Pancreas (tissue), 10 donors: ENCODE results near the gene HBS1L. TPM values are rescaled to one million over a fixed set of nuclear protein-coding genes. Genes with fewer than 3 reads are reported as not detected.

Experiments
- ATAC-seq, 4 donors: fragments of 200-7000 bp; cut with Tn5 transposase; one replicate each; pipeline versions ENCODE4 v1.8.0 to v1.9.1; 2020; ENCODE audit warnings: mild to moderate bottlenecking in 4 of 4, moderate library complexity in 4 of 4
- DNase-seq, 6 donors: peaks; one replicate each; pipeline ENCODE4 v3.0.0-alpha.2; 2020
- FAIRE-seq: peaks from 2 replicates; lab custom pipeline; 2012; peaks lifted over from hg19 to GRCh38; lab: Jason Lieb, UNC
- H3K27ac ChIP-seq, 4 donors: fragments of 200-600 bp; sonication (generic); 1 replicate in 3 of 4; 2 replicates in 1 of 4; pipeline versions ENCODE4 v1.5.0 to v1.8.0; 2020
- H3K27me3 ChIP-seq, 4 donors: fragments of 200-600 bp; one replicate each; pipeline ENCODE4 v1.8.0; 2021
- H3K36me3 ChIP-seq, 3 donors: fragments of 200-600 bp; sonication (generic) in 1 of 3; one replicate each; pipeline versions ENCODE4 v1.5.0 to v1.8.0; 2020 to 2021
- H3K4me1 ChIP-seq, 3 donors: fragments of 200-600 bp; one replicate each; pipeline ENCODE4 v1.8.0; 2021
- H3K4me3 ChIP-seq, 4 donors: fragments of 200-600 bp; sonication (generic) in 2 of 4; one replicate each; pipeline versions ENCODE4 v1.5.0 to v1.8.0; 2020 to 2021
- H3K9me3 ChIP-seq, 4 donors: fragments of 200-600 bp; one replicate each; pipeline ENCODE4 v1.8.0; 2021
- WGBS, 2 donors: extraction: QIAGEN DNeasy Blood & Tissue Kit; methylation state at CpG; one replicate each; pipeline ENCODE4 v1.1.7; 2013; 5-methylcytosine and 5-hydroxymethylcytosine counted together
- intact Hi-C, 3 donors: fragments of 100-400 bp; cut with DNase I; formaldehyde crosslinking; loops; one replicate each; pipeline versions ENCODE4 v1.11.1 to v1.14.2; 2022
- polyA plus RNA-seq, 2 donors: library from polyadenylated mRNA; stranded (reverse); fragments of 200-250 nt; gene quantifications; one replicate each; pipeline ENCODE4 v1.2.3, GENCODE V29; 2013
- total RNA-seq, 6 donors: library from RNA; stranded (reverse); fragmentation: NEBNext Ultra II Directional in 4 of 6; extraction: Animal tissue kit (Norgen Biotek cat#: 25700) in 4 of 6; gene quantifications; one replicate each; pipeline versions ENCODE4 v1.2.1 to v1.2.4, GENCODE V29; 2021 to 2023
- TF ChIP-seq, protein P1 (sequence below), 4 donors: fragments of 200-600 bp; sonication (generic) in 3 of 4; IDR thresholded peaks; one replicate each; pipeline versions ENCODE4 v1.5.0 to v1.8.0; 2021; ENCODE audit warnings: antibody characterized with exemption in 4 of 4
- donor health status: healthy with polysubstance abuse.
- donor health status: DM: no; HTN: no; CAD: no; lungs with moderate emphysema.
- donor health status: DM: no; HTN: no; CAD: no.
- donor health status: control.
- donor health status: control.
- donor health status: Bipolar disorder and iron deficiency.
- donor health status: DM: yes; HTN: yes; CAD: no.
- donor health status: DM: no; HTN: no; CAD: no.
- donor health status: DM: no; HTN: no; CAD: no.
- donor health status: DM: yes; HTN: yes; CAD: no.

HBS1L gene
- total and polyA plus RNA-seq, 8 donors = 10.3 to 41.5 (median 38.9) TPM

DNA sequence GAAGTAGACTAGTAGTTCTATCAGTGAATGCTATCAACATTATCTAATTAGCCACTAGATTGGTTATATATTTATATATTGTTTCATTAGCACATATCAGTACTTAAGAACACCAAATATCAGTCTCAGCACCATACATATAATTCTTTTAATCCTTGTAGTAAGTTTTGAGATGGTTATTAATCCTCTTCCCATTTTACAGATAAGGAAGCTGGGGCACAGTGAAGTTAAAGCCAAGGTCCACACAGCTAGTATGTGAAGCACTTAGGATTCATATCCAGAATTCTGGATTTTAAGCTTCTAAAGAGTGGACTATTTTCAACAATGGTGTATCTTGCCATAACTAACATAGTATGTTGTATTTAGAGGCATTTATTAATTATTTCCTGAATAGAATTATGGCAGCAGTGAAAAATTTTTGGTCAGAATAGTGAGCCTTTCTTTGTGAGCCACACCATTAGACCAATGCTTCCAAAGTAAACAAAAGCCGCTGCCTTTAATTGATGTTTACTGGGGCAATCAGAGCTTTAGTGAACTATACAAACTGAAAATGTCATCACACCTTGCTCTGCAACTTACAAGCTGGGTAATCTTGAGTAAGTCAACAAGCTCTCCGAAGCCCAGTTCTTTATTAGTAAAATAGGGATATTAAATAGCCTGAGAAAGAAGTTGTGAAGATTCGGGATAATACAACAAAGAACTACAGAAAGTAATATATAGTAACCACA lies 41.9 kb upstream of the HBS1L start:
- no peak for FAIRE-seq
- ATAC-seq = no peak

DNA sequence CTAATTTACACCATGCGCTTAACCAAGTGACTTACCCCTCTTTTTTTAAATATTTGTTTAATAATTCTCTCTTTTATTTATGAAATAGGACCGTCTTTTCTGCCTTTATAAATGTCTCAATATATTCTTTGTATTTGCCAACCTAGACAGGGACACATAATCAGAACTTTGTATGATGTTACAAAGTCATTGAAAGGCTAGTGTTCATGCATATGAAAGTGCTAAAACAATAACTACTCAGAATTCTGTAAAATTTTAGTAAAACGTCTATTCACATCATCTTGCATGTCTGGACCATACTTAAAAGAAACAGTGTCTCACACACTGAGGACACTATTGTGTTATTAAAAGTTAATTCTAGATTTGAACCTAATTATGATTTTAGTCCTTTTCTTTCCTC lies 41.1 kb upstream of the HBS1L start:
- H3K27ac ChIP-seq = no peak overlapping the region
- no peaks in the 10 kb centered on the region for H3K9me3 ChIP-seq
- intact Hi-C loops = no loop called here
- no peaks in the 10 kb centered on the region for H3K27me3 ChIP-seq
- WGBS, 2 donors = 66 to 77% methylated on average over 3 of the region's 3 CpGs
- FAIRE-seq = no peak
- H3K36me3 ChIP-seq = no peaks in the 10 kb centered on the region
- no peak for DNase-seq
- no peak for ATAC-seq
- no peak overlapping the region for H3K4me3 ChIP-seq
- H3K4me1 ChIP-seq = no peaks in the 10 kb centered on the region
- TF ChIP-seq, protein P1, sequence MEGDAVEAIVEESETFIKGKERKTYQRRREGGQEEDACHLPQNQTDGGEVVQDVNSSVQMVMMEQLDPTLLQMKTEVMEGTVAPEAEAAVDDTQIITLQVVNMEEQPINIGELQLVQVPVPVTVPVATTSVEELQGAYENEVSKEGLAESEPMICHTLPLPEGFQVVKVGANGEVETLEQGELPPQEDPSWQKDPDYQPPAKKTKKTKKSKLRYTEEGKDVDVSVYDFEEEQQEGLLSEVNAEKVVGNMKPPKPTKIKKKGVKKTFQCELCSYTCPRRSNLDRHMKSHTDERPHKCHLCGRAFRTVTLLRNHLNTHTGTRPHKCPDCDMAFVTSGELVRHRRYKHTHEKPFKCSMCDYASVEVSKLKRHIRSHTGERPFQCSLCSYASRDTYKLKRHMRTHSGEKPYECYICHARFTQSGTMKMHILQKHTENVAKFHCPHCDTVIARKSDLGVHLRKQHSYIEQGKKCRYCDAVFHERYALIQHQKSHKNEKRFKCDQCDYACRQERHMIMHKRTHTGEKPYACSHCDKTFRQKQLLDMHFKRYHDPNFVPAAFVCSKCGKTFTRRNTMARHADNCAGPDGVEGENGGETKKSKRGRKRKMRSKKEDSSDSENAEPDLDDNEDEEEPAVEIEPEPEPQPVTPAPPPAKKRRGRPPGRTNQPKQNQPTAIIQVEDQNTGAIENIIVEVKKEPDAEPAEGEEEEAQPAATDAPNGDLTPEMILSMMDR (IDR thresholded peaks at IDR 0.05) = no peak

More for the DNA sequence above, 41.9 kb upstream of the HBS1L start:
- Histone ChIP-seq H3K4me1 (no peaks in the 10 kb centered on the region), H3K36me3 (no peaks in the 10 kb centered on the region), H3K4me3 (no peak overlapping the region), H3K27ac (no peak overlapping the region), H3K27me3 (no peaks in the 10 kb centered on the region), H3K9me3 (no peaks in the 10 kb centered on the region)
- no peak for DNase-seq
- intact Hi-C loops = no loop called here
- WGBS, 2 donors = 20 to 25% methylated on average over 3 of the region's 3 CpGs
- TF ChIP-seq, protein P1 (IDR thresholded peaks at IDR 0.05) = no peak

DNA sequence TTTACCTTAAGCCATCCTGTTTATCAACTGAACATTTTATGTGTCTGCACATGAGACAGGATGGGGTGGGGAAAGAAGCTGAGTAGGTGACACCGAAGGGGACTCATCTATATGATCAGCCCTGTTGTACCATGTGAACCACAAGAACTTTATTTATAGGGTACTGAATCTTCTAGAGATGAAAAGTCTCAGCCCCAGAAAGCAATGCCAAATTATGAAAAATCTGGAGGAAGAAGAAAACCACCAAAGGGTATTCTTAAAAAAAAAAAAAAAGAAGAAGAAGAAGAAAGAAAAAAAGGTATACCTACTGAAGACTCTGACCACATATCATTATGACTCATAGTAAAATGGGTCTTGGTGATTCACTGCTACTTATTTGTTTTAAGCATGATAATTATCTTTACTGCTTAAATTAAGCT lies 39.8 kb upstream of the HBS1L start:
- TF ChIP-seq, protein P1 (IDR thresholded peaks at IDR 0.05) = no peak
- WGBS, 2 donors = 77 to 85% methylated on average over 1 of the region's 1 CpG
- Histone ChIP-seq H3K27me3 (no peaks in the 10 kb centered on the region), H3K27ac (no peak overlapping the region), H3K4me1 (no peaks in the 10 kb centered on the region), H3K9me3 (no peaks in the 10 kb centered on the region), H3K36me3 (no peaks in the 10 kb centered on the region), H3K4me3 (no peak overlapping the region)
- no peak for FAIRE-seq
- intact Hi-C loops = no loop called here
- no peak for DNase-seq
- no peak for ATAC-seq

DNA sequence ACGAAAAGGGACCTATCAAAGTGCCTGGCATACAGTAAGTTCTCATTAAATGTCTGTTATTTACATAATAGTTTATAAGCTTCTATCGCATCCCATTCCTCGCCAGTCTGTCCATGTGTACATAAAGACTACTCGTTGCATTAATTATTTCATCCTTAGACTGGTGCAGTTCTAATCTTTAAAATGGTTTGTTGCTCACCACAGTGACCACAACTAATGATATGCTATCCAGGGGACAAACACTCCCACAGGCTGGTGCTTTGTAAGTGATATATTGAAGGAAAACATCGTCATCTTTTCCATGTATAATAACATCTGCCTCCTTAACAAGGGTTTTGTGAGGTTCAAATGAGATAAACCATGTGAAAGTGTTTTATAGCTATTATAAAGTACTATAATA lies 39.0 kb upstream of the HBS1L start:
- Histone ChIP-seq H3K4me3 (no peak overlapping the region), H3K4me1 (no peaks in the 10 kb centered on the region), H3K9me3 (no peaks in the 10 kb centered on the region), H3K27me3 (no peaks in the 10 kb centered on the region), H3K27ac (no peak overlapping the region), H3K36me3 (no peaks in the 10 kb centered on the region)
- intact Hi-C loops = no loop called here
- DNase-seq = no peak
- ATAC-seq = no peak
- TF ChIP-seq, protein P1 (IDR thresholded peaks at IDR 0.05) = no peak
- WGBS, 2 donors = 78% methylated on average over 5 of the region's 5 CpGs
- FAIRE-seq = no peak

DNA sequence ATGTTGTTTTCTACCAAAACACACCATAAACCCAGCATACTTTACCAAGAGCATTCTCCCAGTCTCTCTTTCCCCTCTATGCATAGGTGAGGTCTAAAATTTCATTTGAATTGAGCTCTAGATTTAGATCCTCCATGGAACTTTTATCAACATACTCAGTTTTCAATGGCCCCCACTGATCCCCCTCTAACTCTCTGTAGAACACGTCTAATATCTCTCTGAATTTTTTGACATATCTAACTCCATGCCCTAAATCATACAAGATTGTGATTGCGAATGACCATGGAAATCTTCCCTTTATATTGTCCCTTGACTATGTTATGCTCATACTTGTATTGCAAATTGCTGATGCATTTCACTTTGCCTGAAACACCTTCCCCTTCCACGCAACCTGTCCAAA lies 38.1 kb upstream of the HBS1L start:
- intact Hi-C loops = no loop called here
- TF ChIP-seq, protein P1 (IDR thresholded peaks at IDR 0.05) = no peak

More for the DNA sequence above, 38.1 kb upstream of the HBS1L start:
- Histone ChIP-seq H3K9me3 (no peaks in the 10 kb centered on the region), H3K36me3 (no peaks in the 10 kb centered on the region), H3K4me1 (peaks cover 0 to 3% (median 0%) of the 10 kb centered on the region in 3 donors), H3K27me3 (no peaks in the 10 kb centered on the region), H3K4me3 (no peak overlapping the region), H3K27ac (no peak overlapping the region)
- DNase-seq (no peak), FAIRE-seq (no peak), ATAC-seq (no peak)
- 81 to 90% methylated on average over 3 of the region's 3 CpGs for WGBS, 2 donors
